HepG2 (cell line): ENCODE results near the gene RARA. TPM values are rescaled to one million over a fixed set of nuclear protein-coding genes. Genes with fewer than 3 reads are reported as not detected.

Experiments used
- DDIT3 ChIP-seq: sonication (generic); formaldehyde crosslinking; IDR thresholded peaks from 2 replicates; pipeline ENCODE4 v1.4.0; 2020; ENCODE audit warnings: mild to moderate bottlenecking, missing genetic modification reagents
- ISX ChIP-seq: sonication (generic); formaldehyde crosslinking; conservative IDR thresholded peaks from 2 replicates; pipeline ENCODE4 v1.5.0; 2020; ENCODE audit warnings: missing genetic modification reagents
- MEIS2 ChIP-seq: sonication (generic); formaldehyde crosslinking; IDR thresholded peaks from 2 replicates; pipeline ENCODE4 v1.9.0; 2021; ENCODE audit warnings: mild to moderate bottlenecking, missing genetic modification reagents
- POLR2AphosphoS2 ChIP-seq: IDR thresholded peaks from 2 replicates; pipeline ENCODE4 v1.6.1; 2011; ENCODE audit warnings: low read depth, low read length, improper control_type of control experiment
- PRDM15 ChIP-seq: sonication (generic); formaldehyde crosslinking; IDR thresholded peaks from 2 replicates; pipeline ENCODE4 v1.4.0; 2020; ENCODE audit warnings: missing genetic modification reagents
- TFE3 ChIP-seq: IDR thresholded peaks from 2 replicates; pipeline ENCODE4 v1.6.1; 2016
- TGIF2 ChIP-seq: IDR thresholded peaks from 2 replicates; pipeline ENCODE4 v1.6.1; 2016; ENCODE audit warnings: control low read depth, missing compliant biosample characterization
- TIGD3 ChIP-seq: sonication (generic); formaldehyde crosslinking; IDR thresholded peaks from 2 replicates; pipeline ENCODE4 v1.5.1; 2020; ENCODE audit warnings: mild to moderate bottlenecking, missing genetic modification reagents, borderline replicate concordance
- USF2 ChIP-seq, 2 experiments: sonication (generic) in 1 of 2; formaldehyde crosslinking in 1 of 2; IDR thresholded peaks; 2 replicates each; pipeline versions ENCODE4 v1.5.1 to v1.6.1; 2011 to 2020; ENCODE audit warnings: borderline replicate concordance in 1 of 2, low read depth in 1 of 2, low read length in 1 of 2, mild to moderate bottlenecking in 1 of 2, missing genetic modification reagents in 1 of 2, moderate library complexity in 1 of 2
- ZBTB7B ChIP-seq: sonication (generic); formaldehyde crosslinking; IDR thresholded peaks from 2 replicates; pipeline ENCODE4 v1.4.0; 2020; ENCODE audit warnings: missing genetic modification reagents
- ZNF207 ChIP-seq: fragments of 450-650 bp; IDR thresholded peaks from 2 replicates; pipeline ENCODE4 v1.6.1; 2016; ENCODE audit warnings: antibody characterized with exemption, borderline replicate concordance
- ZNF280B ChIP-seq: sonication (generic); formaldehyde crosslinking; IDR thresholded peaks from 2 replicates; pipeline ENCODE4 v1.5.0; 2020; ENCODE audit warnings: missing genetic modification reagents, mild to moderate bottlenecking, borderline replicate concordance
- ZNF30 ChIP-seq: sonication (generic); formaldehyde crosslinking; IDR thresholded peaks from 2 replicates; pipeline ENCODE4 v1.5.0; 2020; ENCODE audit warnings: mild to moderate bottlenecking, missing genetic modification reagents
- ZNF33B ChIP-seq: sonication (generic); formaldehyde crosslinking; IDR thresholded peaks from 2 replicates; pipeline ENCODE4 v1.5.1; 2020; ENCODE audit warnings: mild to moderate bottlenecking, missing genetic modification reagents
- ZNF567 ChIP-seq: sonication (generic); formaldehyde crosslinking; IDR thresholded peaks from 2 replicates; pipeline ENCODE4 v1.8.1; 2023; ENCODE audit warnings: mild to moderate bottlenecking, missing genetic modification reagents, borderline replicate concordance
- ZNF639 ChIP-seq: conservative IDR thresholded peaks from 2 replicates; pipeline ENCODE4 v1.6.1; 2018; ENCODE audit warnings: missing genetic modification reagents
- polyA plus RNA-seq, 8 experiments: library from polyadenylated mRNA; depleted of rRNA in 3 of 8; stranded (reverse) in 7 of 8; unstranded in 1 of 8; fragments of >200 nt; fragmentation: Illumina TruSeq in 4 of 8; extraction: Trizol in 4 of 8; gene quantifications; 2 replicates each; pipeline versions ENCODE4 v1.2.1 to v1.2.3, GENCODE V29; 2011 to 2016; ENCODE audit warnings: low read depth in 4 of 8, missing spikeins in 1 of 8, mixed read lengths in 1 of 8; ENCODE audit not compliant: insufficient read depth in 1 of 8
- total RNA-seq, 5 experiments: library from RNA; depleted of rRNA; stranded (reverse); fragments of >200 nt; fragmentation: Illumina TruSeq; extraction: Trizol; gene quantifications; 2 replicates each; pipeline ENCODE4 v1.2.3, GENCODE V29; 2016; ENCODE audit warnings: low read depth in 1 of 5

RARA gene
- total and polyA plus RNA-seq, 2 of the 13 experiments (the other 11 are each of a cell fraction or from before 2014, with no cell fraction given), result 6.4 to 8.6 TPM

- TF ChIP-seq ISX (CRISPR knock-in tag) (no peak), USF2 (IDR thresholded peaks at IDR 0.05; ENCODE audit: low read depth, low read length) (no peak), USF2 (CRISPR knock-in tag; IDR thresholded peaks at IDR 0.05; ENCODE audit: borderline replicate concordance) (no peak), ZNF639 (CRISPR knock-in tag) (no peak), ZNF567 (CRISPR knock-in tag) (no peak), ZBTB7B (CRISPR knock-in tag) (0 out of 2 replicates have a peak, but pooled peaks have one; percentile 1), ZNF30 (no peak), POLR2AphosphoS2 (no peak), TIGD3 (CRISPR knock-in tag) (peak; percentile 58; the same call in 1 of the 2 replicates), TFE3 (CRISPR knock-in tag) (no peak), ZNF207 (no peak), PRDM15 (CRISPR knock-in tag) (no peak), ZNF33B (CRISPR knock-in tag) (no peak), MEIS2 (no peak), DDIT3 (CRISPR knock-in tag) (no peak), TGIF2 (CRISPR knock-in tag) (peak; percentile 47; the same call in 1 of the 2 replicates), ZNF280B (peak; percentile 6; the same call in 1 of the 2 replicates)
These were observed 33.7 kb downstream of the RARA start (continued) for GRCh38 chr17:40342504-40343218.
